HepG2 (cell line): ENCODE results near the gene ARHGEF16. TPM values are rescaled to one million over a fixed set of nuclear protein-coding genes. Genes with fewer than 3 reads are reported as not detected.

Experiments used
- ATAC-seq: fragments of 200-7000 bp; cut with Tn5 transposase; 3 replicates; pipeline ENCODE4 v1.9.1; 2020; ENCODE audit warnings: mild to moderate bottlenecking, moderate library complexity
- BruUV-seq: library from RNA; stranded (reverse); fragments of 400-500 nt; replicated peaks from 2 replicates; lab custom pipeline; 2021; lab: Mats Ljungman, UMichigan
- CTCF ChIA-PET: fragments of 300-600 bp; formaldehyde crosslinking; extraction: SDS; loops from one replicate; lab custom pipeline; 2021; ENCODE audit warnings: low total read pairs, inconsistent platforms, low intra/inter-chr PET ratio; lab: Yijun Ruan, JAX
- POLR2A ChIA-PET: fragments of 350-600 bp; sonication (Branson Sonifier 250); formaldehyde crosslinking; loops from one replicate; lab custom pipeline; 2020; ENCODE audit warnings: antibody characterized with exemption, inconsistent platforms; lab: Yijun Ruan, JAX
- DNase-seq: peaks from one replicate; pipeline ENCODE4 v3.0.0-alpha.2; 2015; ENCODE audit warnings: low spot score
- FAIRE-seq: peaks from 3 replicates; lab custom pipeline; 2011; peaks lifted over from hg19 to GRCh38; lab: Jason Lieb, UNC
- H2AFZ ChIP-seq: one replicate; pipeline ENCODE4 v1.6.1; 2011; ENCODE audit warnings: low read length, inconsistent platforms
- H3K27ac ChIP-seq: fragments of 300-600 bp; 3 replicates; pipeline ENCODE4 v1.8.0; 2011; ENCODE audit warnings: mixed run types, mild to moderate bottlenecking, mixed read lengths, low read length, inconsistent platforms; ENCODE audit not compliant: insufficient read depth; ENCODE audit errors: extremely low read length
- H3K27me3 ChIP-seq, 2 experiments: fragments of 200-600 bp in 1 of 2; 2 replicates in 1 of 2; 3 replicates in 1 of 2; pipeline versions ENCODE4 v1.6.0 to v1.8.0; 2011; ENCODE audit warnings: low read length in 2 of 2, mild to moderate bottlenecking in 2 of 2, moderate library complexity in 2 of 2, inconsistent platforms in 1 of 2; ENCODE audit not compliant: insufficient read depth in 2 of 2, control insufficient read depth in 1 of 2
- H3K36me3 ChIP-seq, 2 experiments: fragments of 200-600 bp in 1 of 2; replicated peaks in 1 of 2; 2 replicates in 1 of 2; 3 replicates in 1 of 2; pipeline versions ENCODE4 v1.5.1 to v1.8.0; 2011; ENCODE audit warnings: low read length in 2 of 2, inconsistent platforms in 1 of 2; ENCODE audit not compliant: insufficient read depth in 2 of 2, control insufficient read depth in 1 of 2
- H3K4me1 ChIP-seq: 2 replicates; pipeline ENCODE4 v1.5.1; 2012; ENCODE audit warnings: low read length, inconsistent platforms; ENCODE audit not compliant: insufficient read depth
- H3K4me2 ChIP-seq: 2 replicates; pipeline ENCODE4 v1.6.0; 2011; ENCODE audit warnings: low read depth, low read length, inconsistent platforms
- H3K4me3 ChIP-seq, 3 experiments: fragments of 200-600 bp in 1 of 3; sonication (generic), shearing (Covaris generic) in 1 of 3; replicated peaks in 1 of 3; 2 replicates each; pipeline ENCODE4 v1.5.1; 2011 to 2016; ENCODE audit warnings: low read length in 3 of 3, inconsistent platforms in 2 of 3, low read depth in 2 of 3, mild to moderate bottlenecking in 2 of 3, control low read depth in 1 of 3, mixed read lengths in 1 of 3; ENCODE audit not compliant: insufficient read depth in 1 of 3
- H3K79me2 ChIP-seq: one replicate; pipeline ENCODE4 v1.6.1; 2011; ENCODE audit warnings: low read length, inconsistent platforms; ENCODE audit not compliant: insufficient read depth
- H3K9ac ChIP-seq: 2 replicates; pipeline ENCODE4 v1.6.0; 2011; ENCODE audit warnings: mild to moderate bottlenecking, low read depth, low read length, inconsistent platforms; ENCODE audit not compliant: insufficient read depth
- H3K9me3 ChIP-seq: 2 replicates; pipeline ENCODE4 v1.5.1; 2012; ENCODE audit warnings: mild to moderate bottlenecking, low read length
- H4K20me1 ChIP-seq: 2 replicates; pipeline ENCODE4 v1.6.0; 2011; ENCODE audit warnings: inconsistent platforms, mild to moderate bottlenecking, low read length, moderate library complexity; ENCODE audit not compliant: insufficient read depth
- ETV5 ChIP-seq: IDR thresholded peaks from 2 replicates; pipeline ENCODE4 v1.6.1; 2018; ENCODE audit warnings: missing biosample characterization, missing genetic modification reagents, inconsistent platforms, borderline replicate concordance
- JARID2 ChIP-seq: sonication (generic); formaldehyde crosslinking; IDR thresholded peaks from 2 replicates; pipeline ENCODE4 v1.8.1; 2023; ENCODE audit warnings: missing genetic modification reagents, inconsistent platforms; ENCODE audit not compliant: insufficient replicate concordance
- NR3C1 ChIP-seq: sonication (generic); formaldehyde crosslinking; IDR thresholded peaks from 2 replicates; pipeline ENCODE4 v1.4.0; 2020; ENCODE audit warnings: missing genetic modification reagents
- PHF21A ChIP-seq: sonication (generic); formaldehyde crosslinking; IDR thresholded peaks from 2 replicates; pipeline ENCODE4 v1.5.0; 2020; ENCODE audit warnings: mild to moderate bottlenecking, missing genetic modification reagents
- PITX1 ChIP-seq: sonication (generic); formaldehyde crosslinking; IDR thresholded peaks from 2 replicates; pipeline ENCODE4 v1.5.1; 2020; ENCODE audit warnings: mild to moderate bottlenecking, missing genetic modification reagents
- REXO4 ChIP-seq: sonication (generic); formaldehyde crosslinking; IDR thresholded peaks from 2 replicates; pipeline ENCODE4 v1.8.0; 2022; ENCODE audit warnings: missing genetic modification reagents, mild to moderate bottlenecking, borderline replicate concordance
- ZNF432 ChIP-seq: sonication (generic); formaldehyde crosslinking; IDR thresholded peaks from 2 replicates; pipeline ENCODE4 v1.5.0; 2020; ENCODE audit warnings: missing genetic modification reagents, mild to moderate bottlenecking, borderline replicate concordance
- ZNF788 ChIP-seq: sonication (generic); formaldehyde crosslinking; IDR thresholded peaks from 2 replicates; pipeline ENCODE4 v1.5.0; 2020; ENCODE audit warnings: mild to moderate bottlenecking, missing genetic modification reagents, borderline replicate concordance
- WGBS: methylation state at CpG from one replicate; pipeline ENCODE4 v1.1.6; 2017; ENCODE audit warnings: low lambda C conversion rate; 5-methylcytosine and 5-hydroxymethylcytosine counted together
- in situ Hi-C: cut with HindIII; loops from 2 replicates; pipeline ENCODE4 v1.10.0; 2017; ENCODE audit warnings: low pct_unique_long_range_greater_than_20kb; ENCODE audit not compliant: extremely low pct_ligation_motif_present
- intact Hi-C: fragments of 100-400 bp; cut with micrococcal nuclease; formaldehyde crosslinking; loops from one replicate; pipeline ENCODE4 v1.10.0; 2022; ENCODE audit not compliant: unreplicated experiment
- polyA plus RNA-seq, 8 experiments: library from polyadenylated mRNA; depleted of rRNA in 3 of 8; stranded (reverse) in 7 of 8; unstranded in 1 of 8; fragments of >200 nt; fragmentation: Illumina TruSeq in 4 of 8; extraction: Trizol in 4 of 8; gene quantifications; 2 replicates each; pipeline versions ENCODE4 v1.2.1 to v1.2.3, GENCODE V29; 2011 to 2016; ENCODE audit warnings: low read depth in 4 of 8, missing spikeins in 1 of 8, mixed read lengths in 1 of 8; ENCODE audit not compliant: insufficient read depth in 1 of 8
- total RNA-seq, 5 experiments: library from RNA; depleted of rRNA; stranded (reverse); fragments of >200 nt; fragmentation: Illumina TruSeq; extraction: Trizol; gene quantifications; 2 replicates each; pipeline ENCODE4 v1.2.3, GENCODE V29; 2016; ENCODE audit warnings: low read depth in 1 of 5
- TF ChIP-seq, protein P1 (sequence below): sonication (generic); formaldehyde crosslinking; IDR thresholded peaks from 2 replicates; pipeline ENCODE4 v1.4.0; 2020; ENCODE audit warnings: mild to moderate bottlenecking, missing genetic modification reagents

The ARHGEF16 gene
- total and polyA plus RNA-seq, 2 of the 13 experiments (the other 11 are each of a cell fraction or from before 2014, with no cell fraction given), result 20.3 to 39.9 TPM

DNA sequence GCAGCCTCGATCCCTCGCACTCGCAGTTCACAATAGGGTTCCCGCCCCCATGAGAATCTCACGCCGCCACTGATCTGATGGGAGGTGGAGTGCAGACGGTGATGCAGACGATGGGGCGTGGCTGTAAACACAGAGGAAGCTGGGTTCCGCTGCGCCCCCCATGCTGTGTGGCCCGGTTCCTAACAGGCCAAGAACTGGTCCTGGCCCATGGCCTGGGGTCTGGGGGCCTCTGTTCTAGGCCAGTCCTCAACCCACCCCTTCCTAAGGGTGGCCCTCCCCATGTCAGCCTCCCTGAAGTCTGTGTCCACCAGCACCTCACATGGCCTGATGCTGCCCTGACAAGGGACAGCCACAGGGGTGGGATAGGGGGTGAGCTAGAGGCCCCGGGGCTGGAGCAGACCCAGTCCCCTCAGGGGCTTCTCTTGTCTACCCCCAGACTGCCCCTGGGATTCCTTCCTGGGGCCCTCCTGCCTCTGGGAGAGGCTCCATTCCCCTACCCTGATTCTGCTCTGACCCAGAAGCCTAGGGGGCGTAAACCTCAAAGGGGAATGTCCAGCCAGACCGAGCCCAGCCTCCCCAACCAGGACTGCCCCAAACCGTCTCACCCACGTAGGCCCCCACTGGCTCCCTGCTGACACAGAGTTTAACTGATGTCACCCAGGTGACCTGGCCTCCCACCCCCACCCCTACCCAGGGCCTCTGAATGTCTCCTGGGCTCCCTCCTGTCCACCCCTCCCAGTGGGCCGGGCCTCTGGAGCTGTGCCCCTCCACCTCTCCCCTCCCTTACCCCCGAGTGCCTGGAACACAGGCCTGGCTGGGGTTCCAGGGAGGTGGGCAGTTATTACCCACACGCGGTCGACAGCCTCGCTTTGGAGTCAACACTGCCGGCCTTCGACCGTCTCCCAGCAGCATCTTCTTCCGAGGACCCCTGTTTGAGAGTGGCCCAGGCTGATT is 14.8 kb upstream of the ARHGEF16 start:
- H3K79me2 ChIP-seq, result no peaks in the 10 kb centered on the region
- CTCF ChIA-PET, result no interaction called here
- in situ Hi-C loops, result loop anchor here (5.0 kb wide), 1 partner anchor 43 kb away; no protein-coding TSS in a partner anchor
- TF ChIP-seq PHF21A, result no peak
- TF ChIP-seq ZNF432 (CRISPR knock-in tag), result no peak
- no peak for TF ChIP-seq ZNF788
- TF ChIP-seq, protein P1, sequence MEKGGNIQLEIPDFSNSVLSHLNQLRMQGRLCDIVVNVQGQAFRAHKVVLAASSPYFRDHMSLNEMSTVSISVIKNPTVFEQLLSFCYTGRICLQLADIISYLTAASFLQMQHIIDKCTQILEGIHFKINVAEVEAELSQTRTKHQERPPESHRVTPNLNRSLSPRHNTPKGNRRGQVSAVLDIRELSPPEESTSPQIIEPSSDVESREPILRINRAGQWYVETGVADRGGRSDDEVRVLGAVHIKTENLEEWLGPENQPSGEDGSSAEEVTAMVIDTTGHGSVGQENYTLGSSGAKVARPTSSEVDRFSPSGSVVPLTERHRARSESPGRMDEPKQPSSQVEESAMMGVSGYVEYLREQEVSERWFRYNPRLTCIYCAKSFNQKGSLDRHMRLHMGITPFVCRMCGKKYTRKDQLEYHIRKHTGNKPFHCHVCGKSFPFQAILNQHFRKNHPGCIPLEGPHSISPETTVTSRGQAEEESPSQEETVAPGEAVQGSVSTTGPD (CRISPR knock-in tag), result no peak
- no peak for TF ChIP-seq ETV5 (CRISPR knock-in tag)
- no peak for TF ChIP-seq NR3C1
- TF ChIP-seq REXO4 (CRISPR knock-in tag), result no peak
- no peak for TF ChIP-seq PITX1 (CRISPR knock-in tag)
- no peak for TF ChIP-seq JARID2 (CRISPR knock-in tag)
- no peak overlapping the region for H2AFZ ChIP-seq
- no peaks in the 10 kb centered on the region for H3K36me3 ChIP-seq
- DNase-seq, result no peak
- H3K9ac ChIP-seq, result no peak overlapping the region
- WGBS, result 72% methylated on average over 21 of the region's 27 CpGs
- intact Hi-C loops, result no loop called here
- ATAC-seq, result no peak; the same call in 2 of the 3 replicates
- no peaks in the 10 kb centered on the region for H3K9me3 ChIP-seq
- H3K4me1 ChIP-seq, result peaks cover 56% of the 10 kb centered on the region
- no peak overlapping the region for H3K4me2 ChIP-seq
- no peak overlapping the region for H3K27ac ChIP-seq
- H3K27me3 ChIP-seq, result peaks cover 3 to 25% of the 10 kb centered on the region in 2 experiments; a peak in 3 of 5 replicates
- POLR2A ChIA-PET, result no interaction called here
- no peaks in the 10 kb centered on the region for H4K20me1 ChIP-seq
- BruUV-seq, result no TSS peak
- H3K4me3 ChIP-seq, result no peak overlapping the region
- no peak for FAIRE-seq
